Measurements from ENCODE around the gene BBC3.

- TF ChIP-seq CTCF (IDR thresholded peaks at IDR 0.05) (no peak), EZH2 (IDR thresholded peaks at IDR 0.05) (no peak), EZH2phosphoT487 (IDR thresholded peaks at IDR 0.05) (no peak)
Observed at GRCh38 chr19:47228937-47229675, 1.9 kb downstream of the BBC3 start.

All from neural progenitor cell (in vitro differentiated cells).